Thyroid gland (tissue), 4 donors: ENCODE measurements around the gene PTCD2. TPM values are rescaled to one million over a fixed set of nuclear protein-coding genes. Genes with fewer than 3 reads are reported as not detected.

ENCODE experiments used
- DNase-seq, 2 donors: peaks; one replicate each; pipeline ENCODE4 v3.0.0-alpha.2; 2019
- H3K27ac ChIP-seq, 3 donors: fragments of 200-600 bp; sonication (generic); 1 replicate in 2 of 3; 2 replicates in 1 of 3; pipeline ENCODE4 v1.5.1; 2016 to 2019; ENCODE audit warnings: mild to moderate bottlenecking in 1 of 3, moderate library complexity in 1 of 3
- H3K27me3 ChIP-seq: fragments of 200-600 bp; sonication (generic); one replicate; pipeline ENCODE4 v1.5.1; 2019
- H3K36me3 ChIP-seq, 2 donors: fragments of 200-600 bp; sonication (generic); one replicate each; pipeline ENCODE4 v1.5.1; 2016 to 2019
- H3K4me1 ChIP-seq, 2 donors: fragments of 200-600 bp; sonication (generic); one replicate each; pipeline ENCODE4 v1.5.1; 2017 to 2019
- H3K4me3 ChIP-seq, 3 donors: fragments of 200-600 bp; sonication (generic); replicated peaks in 1 of 3; 1 replicate in 2 of 3; 2 replicates in 1 of 3; pipeline ENCODE4 v1.5.1; 2016; ENCODE audit warnings: mild to moderate bottlenecking in 1 of 3
- H3K9me3 ChIP-seq: fragments of 200-600 bp; sonication (generic); one replicate; pipeline ENCODE4 v1.5.1; 2017
- POLR2A ChIP-seq, 2 donors: fragments of 450-650 bp; IDR thresholded peaks; one replicate each; pipeline ENCODE4 v1.6.1; 2017; ENCODE audit warnings: antibody characterized with exemption in 2 of 2, mild to moderate bottlenecking in 2 of 2, moderate library complexity in 1 of 2
- WGBS, 2 donors: methylation state at CpG; one replicate each; pipeline ENCODE4 v1.1.5; 2017; 5-methylcytosine and 5-hydroxymethylcytosine counted together
- intact Hi-C: fragments of 100-400 bp; cut with DNase I; formaldehyde crosslinking; loops from one replicate; pipeline ENCODE4 v1.15.1; 2023
- total RNA-seq, 4 donors: library from RNA; depleted of rRNA; stranded (reverse); fragments of >200 nt; gene quantifications; one replicate each; pipeline ENCODE4 v1.2.3, GENCODE V29; 2016
- TF ChIP-seq, protein P1 (sequence below), 6 experiments: fragments of 200-600 bp in 3 of 6; fragments of 450-650 bp in 3 of 6; sonication (generic) in 3 of 6; IDR thresholded peaks; one replicate each; pipeline ENCODE4 v1.5.1; 2016 to 2019; ENCODE audit warnings: antibody characterized with exemption in 6 of 6, mild to moderate bottlenecking in 2 of 6, inconsistent platforms in 1 of 6, moderate library complexity in 1 of 6

PTCD2 gene
- total RNA-seq, 4 donors from 2014 or later, result 7.8 to 15.9 (median 11.5) TPM

DNA sequence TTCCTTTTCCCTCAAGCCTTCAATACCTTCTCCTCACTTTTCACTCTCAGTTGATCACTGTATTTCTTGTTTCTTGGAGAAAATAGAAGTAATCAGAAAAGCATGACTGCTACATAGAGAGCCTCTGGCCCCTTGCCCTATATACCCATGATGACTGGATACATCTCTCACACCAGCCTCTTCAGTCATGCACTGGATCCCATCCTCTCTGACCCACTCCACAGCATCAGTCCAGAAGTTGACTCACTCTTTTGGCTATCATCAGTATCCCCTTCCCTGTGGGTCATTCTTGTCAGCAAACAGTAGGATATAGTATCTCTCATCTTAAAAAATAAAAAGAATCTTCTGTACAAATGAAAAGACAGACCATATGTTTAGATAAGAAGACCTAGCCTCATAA, 32.9 kb downstream of the PTCD2 start:
- Histone ChIP-seq H3K36me3 (no peaks in the 10 kb centered on the region), H3K27me3 (no peaks in the 10 kb centered on the region), H3K4me1 (peaks cover 0 to 6% of the 10 kb centered on the region in 2 donors), H3K4me3 (no peak overlapping the region), H3K27ac (peak overlapping the region in 1 of 3 donors; percentile 20), H3K9me3 (no peaks in the 10 kb centered on the region)
- intact Hi-C loops, result no loop called here
- TF ChIP-seq, protein P1, sequence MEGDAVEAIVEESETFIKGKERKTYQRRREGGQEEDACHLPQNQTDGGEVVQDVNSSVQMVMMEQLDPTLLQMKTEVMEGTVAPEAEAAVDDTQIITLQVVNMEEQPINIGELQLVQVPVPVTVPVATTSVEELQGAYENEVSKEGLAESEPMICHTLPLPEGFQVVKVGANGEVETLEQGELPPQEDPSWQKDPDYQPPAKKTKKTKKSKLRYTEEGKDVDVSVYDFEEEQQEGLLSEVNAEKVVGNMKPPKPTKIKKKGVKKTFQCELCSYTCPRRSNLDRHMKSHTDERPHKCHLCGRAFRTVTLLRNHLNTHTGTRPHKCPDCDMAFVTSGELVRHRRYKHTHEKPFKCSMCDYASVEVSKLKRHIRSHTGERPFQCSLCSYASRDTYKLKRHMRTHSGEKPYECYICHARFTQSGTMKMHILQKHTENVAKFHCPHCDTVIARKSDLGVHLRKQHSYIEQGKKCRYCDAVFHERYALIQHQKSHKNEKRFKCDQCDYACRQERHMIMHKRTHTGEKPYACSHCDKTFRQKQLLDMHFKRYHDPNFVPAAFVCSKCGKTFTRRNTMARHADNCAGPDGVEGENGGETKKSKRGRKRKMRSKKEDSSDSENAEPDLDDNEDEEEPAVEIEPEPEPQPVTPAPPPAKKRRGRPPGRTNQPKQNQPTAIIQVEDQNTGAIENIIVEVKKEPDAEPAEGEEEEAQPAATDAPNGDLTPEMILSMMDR (IDR thresholded peaks at IDR 0.05), result no peak
- no peak for TF ChIP-seq POLR2A (IDR thresholded peaks at IDR 0.05)
- DNase-seq, result no peak

DNA sequence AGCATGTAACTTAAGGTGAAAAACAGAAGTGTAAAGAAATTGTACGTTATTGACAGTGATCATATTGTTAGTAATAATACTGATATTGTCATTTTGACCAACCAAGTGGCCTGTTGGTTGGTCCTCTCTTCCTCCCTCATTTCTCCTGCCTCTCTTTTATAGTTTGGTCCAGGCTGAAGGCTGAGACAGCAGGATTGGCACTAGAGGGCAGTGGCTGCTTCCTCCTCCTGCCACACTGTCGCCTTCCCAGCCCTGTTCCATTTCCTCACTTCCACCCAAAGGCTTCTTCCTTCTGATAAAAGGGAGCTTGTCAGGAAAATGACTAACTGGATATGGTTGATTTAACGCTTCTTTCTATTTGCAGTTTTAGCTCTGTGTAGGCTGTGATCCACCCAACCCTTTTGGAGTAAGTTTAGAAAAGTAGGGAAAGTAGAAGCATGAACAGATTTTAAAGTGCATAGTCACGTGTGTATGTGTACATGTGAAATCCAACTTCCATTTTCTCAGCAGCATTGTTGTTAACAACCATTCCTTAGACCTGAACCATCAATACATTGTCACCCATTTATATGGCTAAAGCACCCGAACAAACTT, 35.6 kb downstream of the PTCD2 start:
- Histone ChIP-seq H3K36me3 (no peaks in the 10 kb centered on the region), H3K4me1 (peaks cover 3 to 6% of the 10 kb centered on the region in 2 donors), H3K27ac (no peak overlapping the region), H3K27me3 (no peaks in the 10 kb centered on the region), H3K4me3 (no peak overlapping the region), H3K9me3 (no peaks in the 10 kb centered on the region)
- DNase-seq, result peak; percentile 21 to 33
- 72 to 75% methylated on average over 5 of the region's 5 CpGs for WGBS, 2 donors
- TF ChIP-seq POLR2A (IDR thresholded peaks at IDR 0.05), result no peak
- TF ChIP-seq, protein P1 (IDR thresholded peaks at IDR 0.05), result peak in 3 of 6 experiments; percentile 32 to 48 (median 39)
- intact Hi-C loops, result no loop called here

DNA sequence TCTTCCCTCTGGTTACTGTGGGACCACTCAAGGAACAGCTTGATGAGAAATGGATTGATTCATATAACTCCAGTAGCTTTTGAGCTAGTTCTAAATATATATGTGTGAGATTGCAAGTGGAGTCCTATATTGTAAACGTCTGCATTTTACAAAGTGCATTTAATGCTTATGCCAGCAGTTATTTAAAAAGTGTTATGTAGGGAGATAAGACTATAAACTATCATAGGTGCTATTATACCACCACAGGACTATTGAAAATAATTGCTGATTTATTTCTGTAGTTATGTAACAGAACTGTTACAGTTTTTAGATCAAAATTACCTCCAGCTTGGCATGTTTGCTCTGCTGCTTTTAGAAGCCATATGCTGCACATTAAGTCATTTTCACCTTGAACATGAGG, 36.2 kb downstream of the PTCD2 start:
- Histone ChIP-seq H3K9me3 (no peaks in the 10 kb centered on the region), H3K36me3 (no peaks in the 10 kb centered on the region), H3K4me3 (no peak overlapping the region), H3K27ac (no peak overlapping the region), H3K4me1 (peaks cover 3 to 6% of the 10 kb centered on the region in 2 donors), H3K27me3 (no peaks in the 10 kb centered on the region)
- TF ChIP-seq, protein P1 (IDR thresholded peaks at IDR 0.05), result no peak
- no peak for TF ChIP-seq POLR2A (IDR thresholded peaks at IDR 0.05)
- DNase-seq, result no peak
- intact Hi-C loops, result no loop called here
- 93 to 94% methylated on average over 1 of the region's 1 CpG for WGBS, 2 donors

DNA sequence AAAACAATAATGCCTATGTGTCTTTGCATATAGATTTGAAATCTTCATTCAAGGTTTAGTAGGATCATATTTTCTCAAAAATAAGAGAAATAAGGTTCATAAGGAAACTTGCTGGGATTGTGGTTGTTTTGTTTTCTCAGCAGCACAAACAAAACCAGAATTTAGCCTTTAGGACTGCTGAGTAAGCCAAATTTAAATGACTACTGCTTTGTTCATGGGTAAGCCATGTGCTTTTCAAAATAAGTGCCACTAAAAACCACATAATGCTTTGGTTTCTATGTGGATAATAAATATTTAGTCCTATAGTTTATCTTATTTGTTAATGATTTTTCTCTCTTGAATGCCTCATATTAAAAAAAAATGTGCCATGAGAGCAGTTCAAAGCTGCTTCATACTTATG, 38.8 kb downstream of the PTCD2 start:
- peaks cover 0 to 3% of the 10 kb centered on the region in 2 donors for H3K4me1 ChIP-seq
- intact Hi-C loops, result no loop called here
- no peak overlapping the region for H3K4me3 ChIP-seq
- H3K27me3 ChIP-seq, result no peaks in the 10 kb centered on the region
- TF ChIP-seq, protein P1 (IDR thresholded peaks at IDR 0.05), result no peak
- TF ChIP-seq POLR2A (IDR thresholded peaks at IDR 0.05), result no peak
- no peak for DNase-seq
- no peaks in the 10 kb centered on the region for H3K9me3 ChIP-seq
- no peak overlapping the region for H3K27ac ChIP-seq
- H3K36me3 ChIP-seq, result no peaks in the 10 kb centered on the region

DNA sequence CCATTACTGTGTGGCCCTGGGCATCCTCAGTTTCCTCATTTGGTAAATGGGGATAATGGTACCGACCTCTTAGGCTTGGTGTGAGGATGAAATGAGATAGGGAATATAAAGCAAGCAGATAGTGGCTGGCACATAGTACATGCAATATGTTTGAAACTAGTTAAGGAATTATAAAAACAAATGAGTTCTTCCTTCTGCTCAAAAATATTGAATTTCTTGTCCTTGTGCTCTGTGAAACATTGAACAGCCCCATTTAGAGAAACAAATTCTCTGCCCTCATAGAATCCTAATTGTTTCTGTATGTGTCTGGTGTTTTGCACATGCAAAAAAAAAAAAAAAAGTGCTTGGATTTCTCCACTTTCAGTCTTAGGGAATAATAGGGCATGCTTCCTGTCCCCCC, 39.7 kb downstream of the PTCD2 start:
- no peaks in the 10 kb centered on the region for H3K27me3 ChIP-seq
- H3K9me3 ChIP-seq, result no peaks in the 10 kb centered on the region
- TF ChIP-seq POLR2A (IDR thresholded peaks at IDR 0.05), result no peak
- TF ChIP-seq, protein P1 (IDR thresholded peaks at IDR 0.05), result no peak
- no peak for DNase-seq
- 100% methylated on average over 1 of the region's 1 CpG for WGBS, 2 donors
- no peaks in the 10 kb centered on the region for H3K36me3 ChIP-seq
- intact Hi-C loops, result loop anchor here (10.0 kb wide), 1 partner anchor 455 kb away; the partner anchor contains the start of gene TNPO1
- H3K4me1 ChIP-seq, result peaks cover 0 to 3% of the 10 kb centered on the region in 2 donors
- no peak overlapping the region for H3K27ac ChIP-seq
- no peak overlapping the region for H3K4me3 ChIP-seq
